ENCODE data around the gene TFDP1. TPM values are rescaled to one million over a fixed set of nuclear protein-coding genes. Genes with fewer than 3 reads are reported as not detected.
A peak's percentile ranks its signal among the peaks of the same experiment; 100 is the strongest.

TFDP1 gene
- total RNA-seq, 1 experiment from 2014 or later, result 140 TPM

GRCh38 chr13:113646921-113647340 lies 62.4 kb downstream of the TFDP1 start:
- BruUV-seq (replicated peaks), result no TSS peak
- peak in 1 of 2 experiments; percentile 22 for DNase-seq
- CTCF ChIA-PET, result interaction anchor here (0.6 kb wide), 1 partner anchor 101 kb away, joined by 3 read pairs; no protein-coding TSS in a partner anchor
- Histone ChIP-seq H3K4me3 (ENCODE audit: low read depth, low read length) (no peak overlapping the region), H3K27me3 (replicated peaks; ENCODE audit: control insufficient read depth, insufficient read depth, low read length) (no peaks in the 10 kb centered on the region), H3K4me1 (no peaks in the 10 kb centered on the region), H3K9me3 (no peaks in the 10 kb centered on the region), H3K36me3 (ENCODE audit: control insufficient read depth, insufficient read depth, low read length) (no peaks in the 10 kb centered on the region)
- no peaks in the 10 kb centered on the region for H3K4me1 Mint-ChIP-seq (ENCODE audit: low read depth, unreplicated experiment)
- TF ChIP-seq CTCF (IDR thresholded peaks at IDR 0.05; ENCODE audit: insufficient read depth in 1 of 2, low read depth in 1 of 2, low read length in 1 of 2, severe bottlenecking in 1 of 2, unreplicated experiment in 1 of 2), result no peak
- intact Hi-C loops (cut with micrococcal nuclease; ENCODE audit: unreplicated experiment), result no loop called here
- no peaks in the 10 kb centered on the region for H3K27me3 Mint-ChIP-seq (ENCODE audit: insufficient read depth, unreplicated experiment)
- H3K9me3 Mint-ChIP-seq (ENCODE audit: unreplicated experiment), result no peaks in the 10 kb centered on the region
- no peak overlapping the region for H3K4me3 Mint-ChIP-seq (ENCODE audit: unreplicated experiment)
- peaks cover 35% of the 10 kb centered on the region for H3K36me3 Mint-ChIP-seq (ENCODE audit: insufficient read depth, unreplicated experiment)
- no peak overlapping the region for H3K27ac Mint-ChIP-seq (ENCODE audit: unreplicated experiment)
- POLR2A ChIA-PET, result no interaction called here

- Histone ChIP-seq H3K9me3 (no peaks in the 10 kb centered on the region), H3K27me3 (replicated peaks; ENCODE audit: control insufficient read depth, insufficient read depth, low read length) (no peaks in the 10 kb centered on the region), H3K36me3 (ENCODE audit: control insufficient read depth, insufficient read depth, low read length) (no peaks in the 10 kb centered on the region), H3K4me1 (no peaks in the 10 kb centered on the region), H3K4me3 (ENCODE audit: low read depth, low read length) (no peak overlapping the region)
- Mint-ChIP-seq H3K36me3 (ENCODE audit: insufficient read depth, unreplicated experiment) (peaks cover 29% of the 10 kb centered on the region), H3K4me3 (ENCODE audit: unreplicated experiment) (no peak overlapping the region), H3K4me1 (ENCODE audit: low read depth, unreplicated experiment) (no peaks in the 10 kb centered on the region), H3K9me3 (ENCODE audit: unreplicated experiment) (no peaks in the 10 kb centered on the region), H3K27me3 (ENCODE audit: insufficient read depth, unreplicated experiment) (no peaks in the 10 kb centered on the region), H3K27ac (ENCODE audit: unreplicated experiment) (no peak overlapping the region)
- intact Hi-C loops (cut with micrococcal nuclease; ENCODE audit: unreplicated experiment), result no loop called here
- ChIA-PET POLR2A (no interaction called here), CTCF (no interaction called here)
- peak in 1 of 2 experiments; percentile 30 for DNase-seq
- no peak for TF ChIP-seq CTCF (IDR thresholded peaks at IDR 0.05; ENCODE audit: insufficient read depth in 1 of 2, low read depth in 1 of 2, low read length in 1 of 2, severe bottlenecking in 1 of 2, unreplicated experiment in 1 of 2)
- no TSS peak for BruUV-seq (replicated peaks)
Observed at GRCh38 chr13:113647351-113648215, 63.0 kb downstream of the TFDP1 start.

GRCh38 chr13:113648216-113648610 lies 63.7 kb downstream of the TFDP1 start:
- no peak overlapping the region for H3K4me3 Mint-ChIP-seq (ENCODE audit: unreplicated experiment)
- peaks cover 24% of the 10 kb centered on the region for H3K36me3 Mint-ChIP-seq (ENCODE audit: insufficient read depth, unreplicated experiment)
- H3K27me3 Mint-ChIP-seq (ENCODE audit: insufficient read depth, unreplicated experiment), result no peaks in the 10 kb centered on the region
- intact Hi-C loops (cut with micrococcal nuclease; ENCODE audit: unreplicated experiment), result no loop called here
- BruUV-seq (replicated peaks), result no TSS peak
- no peaks in the 10 kb centered on the region for H3K36me3 ChIP-seq (ENCODE audit: control insufficient read depth, insufficient read depth, low read length)
- H3K4me1 ChIP-seq, result no peaks in the 10 kb centered on the region
- TF ChIP-seq CTCF (IDR thresholded peaks at IDR 0.05; ENCODE audit: insufficient read depth in 1 of 2, low read depth in 1 of 2, low read length in 1 of 2, severe bottlenecking in 1 of 2, unreplicated experiment in 1 of 2), result no peak
- H3K27ac Mint-ChIP-seq (ENCODE audit: unreplicated experiment), result no peak overlapping the region
- no peak overlapping the region for H3K4me3 ChIP-seq (ENCODE audit: low read depth, low read length)
- ChIA-PET CTCF (no interaction called here), POLR2A (no interaction called here)
- no peaks in the 10 kb centered on the region for H3K9me3 ChIP-seq
- no peaks in the 10 kb centered on the region for H3K9me3 Mint-ChIP-seq (ENCODE audit: unreplicated experiment)
- H3K4me1 Mint-ChIP-seq (ENCODE audit: low read depth, unreplicated experiment), result no peaks in the 10 kb centered on the region
- no peaks in the 10 kb centered on the region for H3K27me3 ChIP-seq (replicated peaks; ENCODE audit: control insufficient read depth, insufficient read depth, low read length)
- DNase-seq, result peak in 1 of 2 experiments; percentile 21

Data from Caco-2 (cell line).